Metanephros (tissue), 2 donors: ENCODE results near the gene XRN1. TPM values are rescaled to one million over a fixed set of nuclear protein-coding genes. Genes with fewer than 3 reads are reported as not detected.

Source experiments
- small RNA-seq: library from RNA; depleted of rRNA; stranded (forward); fragments of <200 nt; gene quantifications from one replicate; pipeline ENCODE3, GENCODE V24; 2014; ENCODE audit warnings: low replicate concordance
- total RNA-seq: library from RNA; depleted of rRNA; stranded (reverse); fragments of >200 nt; gene quantifications from one replicate; pipeline ENCODE4 v1.2.3, GENCODE V29; 2014

XRN1 gene
- 67.6 TPM for total RNA-seq

GRCh38 chr3:142447852-142448823, at the start of gene XRN1:
Gene XRN1 (minus strand): TSS chr3:142448037. CDS start chr3:142447944, 93 bp downstream.

Small RNAs within 50 kb of the gene (small RNA-seq; reads per million reads assigned to genes)
- gene RNU1-100P = 0.07 reads per million
- not detected for gene RNU6-1294P

Other genes starting within 250 kb of the XRN1 start
- 16.0 TPM for gene GK5, start 222.5 kb downstream of the XRN1 start, total RNA-seq
- 28.5 TPM for gene ATR, start 130.7 kb upstream of the XRN1 start, total RNA-seq
- gene PLS1, start 148.4 kb upstream of the XRN1 start, total RNA-seq = 14.1 TPM